Measurements from ENCODE around the gene FOXRED2.

Gene FOXRED2

DNA sequence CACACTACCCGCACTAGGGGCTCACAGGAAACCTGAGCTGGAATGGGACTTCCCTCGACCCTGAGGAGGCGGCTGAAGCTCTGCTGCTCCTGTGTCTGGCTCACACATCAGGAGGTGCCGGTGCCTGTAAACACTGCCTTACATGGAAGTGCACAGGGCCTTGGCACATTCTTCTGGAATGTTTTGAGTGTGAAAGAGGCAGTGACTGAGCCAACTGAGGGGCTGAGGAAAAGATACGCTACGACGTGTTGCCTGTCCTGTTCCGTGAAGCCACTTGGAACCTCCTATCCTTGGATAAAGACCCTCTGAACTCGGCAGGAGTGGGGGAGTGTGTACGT, 35.9 kb downstream of the FOXRED2 start:
- no peak for TF ChIP-seq CTCF (IDR thresholded peaks at IDR 0.05; ENCODE audit: low read length, missing control alignments)
- no peak overlapping the region for H3K4me3 ChIP-seq (replicated peaks; ENCODE audit: low read depth, low read length)
- peak; percentile 31 for DNase-seq (ENCODE audit: low read depth)

GRCh38 chr22:36470162-36470993, 36.5 kb downstream of the FOXRED2 start:
- peak; percentile 97 for TF ChIP-seq CTCF (IDR thresholded peaks at IDR 0.05; ENCODE audit: low read length, missing control alignments)
- DNase-seq (ENCODE audit: low read depth): peak; percentile 91
- H3K4me3 ChIP-seq (replicated peaks; ENCODE audit: low read depth, low read length): no peak overlapping the region

DNA sequence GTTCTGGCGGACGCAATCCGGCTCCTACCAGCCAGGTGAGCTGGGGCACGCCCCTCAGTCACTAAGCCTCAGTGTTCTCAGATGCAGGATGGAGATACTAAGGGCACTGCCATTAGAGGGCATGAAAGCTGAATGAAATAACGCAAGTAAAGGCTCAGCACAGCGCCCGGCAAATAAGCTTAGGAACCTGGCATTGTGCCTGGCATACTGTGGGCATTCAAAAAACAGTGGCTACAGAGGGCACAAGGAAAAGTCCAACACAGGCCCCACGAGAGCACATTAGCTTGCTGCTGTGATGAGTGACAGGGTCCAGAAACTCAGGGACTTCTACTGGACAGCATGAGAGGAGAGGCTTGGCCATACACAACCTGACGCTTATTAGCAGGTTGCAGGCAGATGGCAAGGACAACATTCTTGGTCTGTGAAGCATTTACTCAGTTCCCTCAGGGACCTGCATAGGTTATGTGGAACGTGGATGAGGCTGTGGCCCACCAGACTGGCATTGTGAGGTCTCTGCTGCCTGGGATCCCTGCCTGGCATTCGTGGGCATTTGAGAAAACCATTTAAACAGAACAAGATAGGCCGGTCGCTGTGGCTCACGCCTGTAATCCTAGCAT, 37.6 kb downstream of the FOXRED2 start:
- TF ChIP-seq CTCF (IDR thresholded peaks at IDR 0.05; ENCODE audit: low read length, missing control alignments): no peak
- no peak for DNase-seq (ENCODE audit: low read depth)

GRCh38 chr22:36467946-36468345, 38.9 kb downstream of the FOXRED2 start:
- DNase-seq (ENCODE audit: low read depth): peak; percentile 94
- peak overlapping the region; percentile 14 for H3K4me3 ChIP-seq (replicated peaks; ENCODE audit: low read depth, low read length)
- TF ChIP-seq CTCF (IDR thresholded peaks at IDR 0.05; ENCODE audit: low read length, missing control alignments): no peak

More for the DNA sequence above, 37.6 kb downstream of the FOXRED2 start:
- no peak overlapping the region for H3K4me3 ChIP-seq (replicated peaks; ENCODE audit: low read depth, low read length)

DNA sequence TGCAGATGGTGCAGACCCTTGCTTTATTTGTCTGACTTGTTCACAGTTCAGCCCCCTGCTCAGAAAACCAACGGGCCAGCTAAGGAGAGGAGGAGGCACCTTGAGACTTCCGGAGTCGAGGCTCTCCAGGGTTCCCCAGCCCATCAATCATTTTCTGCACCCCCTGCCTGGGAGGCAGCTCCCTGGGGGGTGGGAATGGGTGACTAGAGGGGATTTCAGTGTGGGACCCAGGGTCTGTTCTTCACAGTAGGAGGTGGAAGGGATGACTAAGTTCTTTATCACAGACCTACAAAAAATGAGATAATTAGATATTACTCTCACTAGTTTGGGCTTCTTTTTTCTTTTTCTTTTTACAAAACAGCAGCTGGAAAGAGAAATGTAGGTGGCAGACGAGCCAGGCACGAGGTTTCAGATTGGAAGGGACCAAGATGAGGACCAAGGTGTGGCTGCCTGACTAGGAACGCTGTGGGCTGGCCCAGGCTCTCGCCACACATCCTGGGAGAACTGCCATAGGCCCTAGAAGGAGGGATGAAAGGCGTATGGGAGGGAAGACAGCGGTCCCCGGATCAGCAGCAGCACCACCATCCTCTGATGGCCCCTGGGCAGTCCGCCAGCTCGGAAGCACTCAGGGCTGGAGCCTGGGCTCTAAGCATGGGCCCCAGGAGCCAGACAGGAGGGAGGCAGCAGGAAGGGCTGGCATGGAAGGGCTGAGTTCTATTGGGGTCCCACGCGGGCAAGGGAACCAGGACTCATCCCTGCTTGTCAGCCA, 39.6 kb downstream of the FOXRED2 start:
- H3K4me3 ChIP-seq (replicated peaks; ENCODE audit: low read depth, low read length): peak overlapping the region; percentile 14
- DNase-seq (ENCODE audit: low read depth): peak; percentile 87
- no peak for TF ChIP-seq CTCF (IDR thresholded peaks at IDR 0.05; ENCODE audit: low read length, missing control alignments)

GRCh38 chr22:36466258-36466657, 40.6 kb downstream of the FOXRED2 start:
- no peak overlapping the region for H3K4me3 ChIP-seq (replicated peaks; ENCODE audit: low read depth, low read length)
- no peak for TF ChIP-seq CTCF (IDR thresholded peaks at IDR 0.05; ENCODE audit: low read length, missing control alignments)
- no peak for DNase-seq (ENCODE audit: low read depth)
